Activated naive CD8-positive, alpha-beta T cell treated with anti-CD3 and anti-CD28 coated beads, Interleukin-2, amount 50 U/mL, for 16 hours (primary cell): Measurements from ENCODE around the gene PEMT.

Experiments used
- DNase-seq: peaks from one replicate; pipeline ENCODE4 v3.0.0-alpha.2; 2020; ENCODE audit warnings: low read depth, low spot score

The PEMT gene

DNA sequence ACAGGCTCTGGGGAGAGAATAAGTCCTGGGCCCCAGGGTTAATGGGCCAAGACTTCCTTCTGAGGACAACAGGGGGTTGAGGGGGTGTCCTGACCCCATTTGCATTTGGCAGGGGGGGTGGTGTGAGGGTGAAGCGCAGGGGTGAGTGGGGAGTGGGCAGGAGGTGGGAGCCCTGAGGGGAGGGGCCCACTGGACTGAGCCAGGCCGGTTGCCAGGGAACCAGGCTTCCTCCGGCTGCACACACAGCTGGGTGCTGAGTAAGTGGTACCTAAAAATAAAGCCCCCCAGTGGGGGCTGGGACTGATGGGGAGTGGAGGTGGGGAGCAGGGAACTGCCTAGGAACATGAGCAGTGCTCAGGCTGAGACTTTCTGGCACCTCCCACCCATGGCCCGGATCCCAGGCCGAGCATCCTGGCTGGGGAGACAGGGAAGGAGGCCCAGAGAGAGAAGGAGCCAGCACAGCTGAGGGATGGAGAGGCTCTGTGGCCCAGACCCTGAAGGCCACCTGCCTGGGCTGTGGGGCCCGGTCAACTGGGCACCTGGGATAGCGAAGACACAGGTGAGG, 87.9 kb downstream of the PEMT start:
- DNase-seq: no peak

DNA sequence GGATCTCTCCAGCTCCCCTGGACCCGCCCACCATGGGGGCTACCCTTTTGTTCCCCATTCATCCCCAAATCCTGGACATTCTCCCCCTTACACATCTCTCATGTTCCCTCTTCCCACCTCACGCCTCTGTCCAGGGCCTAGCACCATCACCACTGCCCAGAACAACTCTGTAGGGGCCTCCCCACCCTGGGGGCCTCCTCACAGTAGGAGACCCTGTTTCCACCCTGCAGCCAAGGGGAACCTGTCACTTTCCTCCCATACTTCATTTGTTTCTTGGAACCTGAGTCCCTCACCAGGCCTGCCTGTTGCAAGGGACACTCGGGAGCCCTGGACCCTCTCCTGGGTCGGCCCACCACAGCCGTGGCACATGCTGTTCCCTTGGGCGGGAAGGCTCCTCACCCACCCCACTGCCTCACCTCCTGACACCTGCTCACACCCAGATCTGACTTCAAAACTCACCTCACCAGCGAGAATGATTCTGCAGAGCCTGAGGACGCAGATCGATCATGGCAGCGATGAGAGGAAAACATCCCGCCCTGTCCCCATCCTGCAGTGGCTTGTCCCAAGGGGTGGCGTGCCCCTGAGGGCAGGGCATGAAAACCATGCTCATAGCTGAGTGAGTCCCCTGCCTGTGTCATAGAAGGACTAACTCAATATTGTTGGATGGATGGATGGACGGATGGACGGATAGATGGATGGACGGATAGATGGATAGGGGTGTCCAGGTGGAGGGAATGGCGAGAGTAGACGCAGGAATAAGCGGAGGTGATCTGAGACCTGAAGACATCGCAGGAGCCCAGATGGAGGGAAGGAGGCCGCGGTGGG, 88.6 kb downstream of the PEMT start:
- DNase-seq: no peak

DNA sequence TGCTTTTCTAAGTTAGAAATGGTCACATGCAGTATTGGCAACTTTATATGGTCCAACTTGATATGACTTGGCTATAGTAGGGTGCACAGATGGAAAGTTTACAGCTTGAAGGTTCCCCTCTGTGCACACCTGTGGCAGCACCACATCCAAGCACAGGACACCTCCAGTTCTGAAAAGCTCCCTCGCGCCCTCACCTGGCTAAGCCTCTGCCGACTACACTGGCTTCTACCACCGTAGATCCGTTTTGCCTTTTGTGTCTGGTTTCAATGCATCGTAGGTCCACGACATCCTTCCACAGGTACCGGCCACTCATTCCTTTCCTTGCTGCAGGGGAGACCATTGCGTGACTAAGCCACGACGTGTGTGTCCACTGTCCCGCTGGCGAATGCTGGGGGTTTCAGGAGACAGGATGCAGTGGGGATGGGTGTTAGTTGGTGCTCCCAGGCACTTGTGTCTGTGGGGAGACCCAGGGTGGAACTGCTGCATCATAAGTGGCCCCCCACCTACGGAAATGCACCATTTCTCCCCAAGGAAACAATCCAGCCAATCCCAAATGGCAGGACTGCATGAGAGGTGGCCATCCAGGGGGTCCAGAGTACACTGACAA, 90.4 kb downstream of the PEMT start:
- DNase-seq: no peak

DNA sequence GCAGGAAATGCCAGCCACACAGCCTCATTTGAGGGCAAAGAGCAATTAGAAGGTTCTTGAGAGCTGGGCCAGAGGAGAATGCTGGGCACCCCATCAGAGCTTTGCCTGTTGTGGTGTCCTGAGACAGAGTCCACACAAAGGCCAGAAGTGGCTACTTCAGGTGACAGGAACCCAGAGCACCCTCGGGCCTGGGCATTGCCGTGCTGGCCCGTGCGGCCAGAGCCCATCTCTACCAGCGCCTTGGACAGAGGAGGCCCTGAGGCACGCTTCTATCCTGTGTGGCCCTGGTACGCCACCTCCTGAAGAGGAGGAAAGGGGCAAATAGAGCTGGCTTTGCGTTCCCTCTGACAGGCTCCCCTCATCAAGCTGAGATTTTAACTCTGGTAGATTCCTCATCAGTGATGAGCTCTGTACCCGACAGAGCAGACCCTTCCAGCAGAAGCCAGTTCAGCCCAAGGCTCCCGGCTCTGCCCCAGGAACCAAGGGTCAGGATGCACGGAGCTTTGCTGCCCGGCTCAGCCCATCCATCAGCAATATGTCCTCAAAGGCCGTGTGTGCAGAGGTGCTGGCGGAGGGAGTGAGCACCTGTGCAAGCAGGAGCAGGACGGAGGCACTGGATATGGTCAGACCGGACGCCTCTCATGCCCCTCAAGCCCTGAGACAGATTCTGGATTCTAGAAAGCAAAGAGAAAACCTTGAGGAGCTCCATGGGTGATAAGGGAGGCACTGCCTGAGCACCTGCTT, 91.9 kb downstream of the PEMT start:
- no peak for DNase-seq

DNA sequence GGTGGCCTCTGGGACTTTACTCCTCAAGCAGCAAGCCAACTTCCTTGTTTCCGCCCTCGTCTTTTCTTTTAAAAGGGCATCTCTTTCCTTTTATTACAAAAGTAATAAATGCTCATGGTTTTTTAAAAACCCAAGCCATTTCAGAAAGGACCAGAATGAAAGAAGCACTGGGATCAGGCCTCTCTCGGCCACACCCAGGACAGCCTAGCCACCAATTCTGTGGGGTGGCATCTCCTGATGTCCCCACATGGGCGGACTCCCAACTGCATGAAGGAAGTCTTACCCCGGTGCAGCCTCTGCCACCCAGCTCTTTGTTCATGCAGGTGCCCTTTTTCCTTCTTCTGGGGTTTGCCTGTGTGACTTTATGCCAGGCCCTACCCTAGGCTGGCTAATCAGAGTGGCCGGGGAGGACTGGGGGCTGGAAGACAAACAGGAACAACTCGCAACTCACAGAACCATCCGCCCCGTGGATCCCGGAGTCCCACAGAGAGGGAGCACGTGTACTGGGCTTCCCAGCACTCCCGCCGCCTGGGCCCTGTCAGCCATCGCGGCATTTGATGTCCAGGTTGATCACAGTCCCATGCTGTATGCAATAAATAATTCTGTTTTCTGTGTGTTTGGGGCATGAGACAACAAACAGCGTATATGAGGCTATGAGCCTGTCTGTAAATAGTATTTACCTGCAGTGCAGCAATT, 92.8 kb downstream of the PEMT start:
- no peak for DNase-seq

DNA sequence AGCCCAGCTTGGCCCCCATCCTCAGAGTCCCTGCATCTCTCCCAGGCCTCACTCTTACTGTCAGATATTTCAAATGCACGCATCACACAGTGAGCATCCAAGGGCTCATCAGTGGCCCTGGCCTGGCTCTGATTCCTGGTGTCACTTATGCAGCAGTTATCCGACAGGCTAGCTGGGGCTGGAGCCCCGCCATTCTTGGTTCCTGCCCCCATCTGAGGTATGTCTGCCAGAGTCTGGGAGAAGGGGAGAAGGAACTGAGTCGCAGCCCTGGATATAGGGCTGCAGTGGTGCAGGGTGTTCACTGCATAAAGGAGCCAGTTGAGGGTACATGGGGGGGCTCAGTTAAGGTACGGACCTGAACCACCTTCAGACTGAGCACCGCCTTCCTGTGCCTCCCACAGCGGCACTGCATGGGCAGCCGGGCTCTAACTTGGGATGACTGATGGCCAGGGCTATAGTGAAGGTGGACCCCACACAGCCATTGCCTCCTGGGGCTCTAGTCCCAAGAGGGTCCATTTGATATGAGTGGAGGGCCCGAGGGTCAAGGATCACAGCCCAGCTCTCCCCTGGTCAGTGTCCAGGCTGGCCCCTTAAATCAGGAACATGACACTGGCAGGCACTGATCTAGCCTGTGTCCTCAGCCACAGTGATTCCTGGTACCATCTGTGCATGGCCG, 93.5 kb downstream of the PEMT start:
- no peak for DNase-seq

DNA sequence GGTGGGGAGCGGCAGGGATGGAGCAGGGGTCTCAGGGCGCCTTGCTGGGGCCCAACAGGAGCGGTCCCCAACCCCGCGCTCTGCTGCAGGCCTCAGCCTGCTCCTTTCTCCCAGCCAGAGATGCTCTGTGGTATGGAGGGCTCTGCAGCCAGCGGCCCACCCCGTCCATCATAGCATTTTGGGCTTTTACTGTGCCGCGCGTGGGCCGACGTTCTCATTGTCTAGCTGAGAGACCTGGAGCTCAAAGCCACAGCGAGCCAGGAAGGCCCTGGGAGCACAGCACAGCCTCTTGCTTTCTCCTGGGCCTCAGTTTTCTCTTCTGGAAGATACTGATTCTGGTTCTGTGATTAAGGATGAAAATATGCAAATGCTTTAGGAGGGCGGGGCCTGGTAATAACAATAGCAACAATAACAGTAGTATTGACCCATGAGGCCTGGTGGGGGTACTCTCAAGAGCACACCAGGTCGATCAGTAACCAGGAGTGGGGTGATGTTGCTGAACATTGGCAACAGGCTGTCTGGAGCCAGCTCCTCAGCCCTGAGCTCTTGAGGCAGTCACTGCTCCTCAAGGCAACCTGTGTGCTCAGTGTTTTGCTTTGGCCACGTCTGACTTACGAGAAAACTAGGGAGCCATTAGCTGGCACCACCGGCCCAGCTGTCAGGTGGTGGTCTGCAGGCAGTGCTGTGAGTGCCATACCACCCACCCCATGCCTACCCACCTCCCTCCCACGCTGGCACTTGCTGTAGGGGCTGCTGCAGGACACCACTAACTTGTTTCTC, 94.3 kb downstream of the PEMT start:
- DNase-seq: no peak

DNA sequence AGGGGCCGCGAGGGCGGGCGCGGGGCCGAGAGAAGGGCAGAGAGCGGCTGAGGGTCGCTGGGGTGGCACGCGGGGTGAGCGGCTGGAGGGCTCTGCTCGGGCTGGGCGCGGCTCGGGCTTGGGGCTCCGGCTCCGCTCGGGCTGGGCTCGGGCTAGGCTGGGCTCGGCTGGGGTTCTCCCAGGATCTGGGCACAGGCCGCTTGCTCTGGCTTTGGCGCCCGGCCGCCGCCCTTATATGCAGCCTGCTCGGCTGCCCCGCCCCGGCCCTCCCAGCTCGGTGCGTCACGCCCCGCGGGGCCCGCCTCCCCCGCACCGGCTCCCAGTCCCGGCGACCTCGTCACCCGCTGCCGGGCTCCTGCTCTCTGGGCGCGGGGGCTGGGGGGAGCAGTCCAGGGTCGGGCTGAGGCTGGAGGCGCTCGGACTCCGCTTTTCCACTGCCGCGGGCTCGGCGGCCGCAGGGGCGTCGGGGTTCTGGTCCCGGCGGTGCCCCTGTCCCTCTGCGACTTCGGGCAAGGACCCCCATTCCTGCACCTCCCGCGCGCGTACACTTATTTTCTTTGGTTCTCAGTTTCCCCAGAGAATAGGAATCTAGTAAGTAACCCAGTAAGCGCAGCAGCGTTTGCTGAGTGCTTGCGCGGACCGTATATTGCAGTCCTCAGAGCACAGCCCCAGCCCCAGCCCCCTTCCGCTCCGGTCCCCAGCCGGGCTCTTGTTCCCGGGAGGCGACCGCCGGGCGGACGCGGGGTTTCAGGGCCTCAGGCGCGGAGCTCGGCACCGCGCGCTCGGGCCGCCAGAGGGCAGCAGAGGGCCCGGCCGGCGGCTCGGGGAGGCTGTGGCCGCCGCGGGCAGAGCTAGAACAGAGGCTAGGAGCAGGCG, 95.1 kb downstream of the PEMT start, which contains the start of gene RASD1:
RASD1 (minus strand) TSS at position 207 of the 876 bp plus-strand sequence. CDS start 214 bp downstream, outside the sequence.
- DNase-seq: peak; percentile 56

DNA sequence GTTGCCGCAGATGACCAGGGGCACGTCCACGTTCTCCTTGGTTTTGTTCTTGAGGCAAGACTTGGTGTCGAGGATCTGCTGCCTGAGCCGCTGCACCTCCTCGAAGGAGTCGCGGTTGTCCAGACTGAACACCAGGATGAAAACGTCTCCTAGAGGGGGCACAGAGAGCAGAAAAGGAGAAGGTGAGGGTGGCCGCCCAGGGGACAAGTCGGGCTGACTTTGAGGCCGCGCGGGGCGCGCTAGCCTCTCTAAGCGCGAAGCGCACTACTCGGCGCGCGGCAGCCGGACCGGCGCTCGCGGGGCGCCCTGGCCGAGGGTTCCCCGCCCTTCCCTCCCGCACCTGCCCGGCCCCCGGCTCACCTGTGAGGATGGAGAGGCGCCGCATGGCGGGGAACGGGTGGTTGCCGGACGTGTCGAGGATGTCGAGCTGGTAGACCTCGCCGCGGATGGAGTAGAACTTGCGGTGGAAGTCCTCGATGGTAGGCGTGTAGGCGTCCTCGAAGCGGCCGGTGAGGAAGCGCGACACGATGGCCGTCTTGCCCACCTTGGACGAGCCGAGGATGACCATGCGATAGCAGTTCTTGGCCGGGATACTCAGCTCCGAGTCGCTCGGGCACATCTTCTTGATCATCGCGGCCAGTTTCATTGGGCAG, 95.8 kb downstream of the PEMT start:
- no peak for DNase-seq

DNA sequence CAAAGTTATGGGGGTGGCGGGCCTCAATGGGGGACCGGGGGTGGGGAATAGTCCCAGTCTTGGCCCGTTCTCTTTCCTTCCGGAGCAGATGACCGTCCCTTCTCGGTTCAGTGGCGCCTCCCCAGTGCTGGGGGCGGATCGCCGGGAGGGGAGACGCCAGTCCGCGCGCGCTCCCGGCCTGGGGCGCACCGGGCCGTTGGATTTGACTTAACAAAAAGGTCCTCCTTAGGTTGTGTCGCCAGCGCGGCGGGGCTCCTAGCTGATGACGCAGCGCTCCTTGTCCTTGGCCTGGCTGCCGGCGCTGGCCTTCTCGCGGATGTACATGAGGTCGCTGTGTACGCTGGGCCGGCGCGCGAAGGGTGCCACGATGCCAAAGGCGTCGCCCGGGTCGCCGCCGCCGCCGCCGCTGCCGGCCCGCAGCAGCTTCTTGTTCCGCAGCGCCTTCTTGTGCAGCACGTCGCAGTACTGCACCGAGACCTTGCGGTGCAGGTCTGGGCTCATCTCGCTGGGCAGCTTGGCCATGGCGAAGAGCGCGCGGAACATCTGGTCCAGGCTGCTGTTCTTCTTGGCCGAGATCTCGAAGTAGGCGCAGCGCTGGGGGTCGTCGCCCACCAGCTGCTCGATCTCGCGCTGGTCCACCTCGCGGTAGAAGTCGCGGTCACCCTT, 96.5 kb downstream of the PEMT start:
- DNase-seq: no peak

DNA sequence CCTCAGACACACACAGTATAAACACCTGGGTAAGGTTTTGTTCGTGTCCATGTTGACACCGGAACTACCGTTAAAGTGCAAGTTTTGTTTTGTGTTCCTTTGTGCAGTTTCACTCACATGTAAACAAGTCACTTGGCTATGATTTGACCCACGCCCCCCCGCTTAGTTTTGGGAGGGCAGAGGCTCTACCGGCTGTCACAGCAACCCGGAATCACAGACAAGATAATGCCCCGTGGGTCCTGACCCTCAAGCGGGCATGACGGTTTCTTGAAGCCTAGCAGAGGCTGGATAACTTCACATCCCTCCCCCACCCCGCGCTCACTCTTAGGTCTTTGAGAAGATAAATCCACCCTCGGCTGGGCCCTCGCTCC, 97.0 kb downstream of the PEMT start:
- no peak for DNase-seq

DNA sequence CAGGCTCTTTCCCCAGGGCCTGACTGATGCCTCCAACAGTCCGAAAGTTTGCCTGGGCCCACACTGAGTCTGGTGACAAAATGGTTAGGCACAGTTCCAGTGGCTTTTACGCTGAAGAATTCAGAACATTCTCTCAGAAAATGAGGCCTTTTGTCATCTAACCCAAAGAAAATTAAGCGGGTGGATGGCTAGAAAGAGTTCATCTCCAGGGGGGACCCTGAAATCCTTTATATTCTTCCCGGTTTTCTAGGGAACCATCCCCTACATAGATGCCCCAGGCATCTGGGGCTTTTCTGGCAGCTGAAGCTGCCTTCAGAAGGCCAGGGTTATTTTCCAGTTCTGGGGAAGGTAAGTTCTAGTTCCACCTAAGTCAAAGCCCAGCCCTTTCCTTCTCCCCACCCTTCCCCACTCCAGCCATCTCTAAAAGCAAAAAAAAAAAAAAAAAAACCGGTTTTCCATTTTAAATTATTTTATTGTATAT, 97.5 kb downstream of the PEMT start:
- no peak for DNase-seq

DNA sequence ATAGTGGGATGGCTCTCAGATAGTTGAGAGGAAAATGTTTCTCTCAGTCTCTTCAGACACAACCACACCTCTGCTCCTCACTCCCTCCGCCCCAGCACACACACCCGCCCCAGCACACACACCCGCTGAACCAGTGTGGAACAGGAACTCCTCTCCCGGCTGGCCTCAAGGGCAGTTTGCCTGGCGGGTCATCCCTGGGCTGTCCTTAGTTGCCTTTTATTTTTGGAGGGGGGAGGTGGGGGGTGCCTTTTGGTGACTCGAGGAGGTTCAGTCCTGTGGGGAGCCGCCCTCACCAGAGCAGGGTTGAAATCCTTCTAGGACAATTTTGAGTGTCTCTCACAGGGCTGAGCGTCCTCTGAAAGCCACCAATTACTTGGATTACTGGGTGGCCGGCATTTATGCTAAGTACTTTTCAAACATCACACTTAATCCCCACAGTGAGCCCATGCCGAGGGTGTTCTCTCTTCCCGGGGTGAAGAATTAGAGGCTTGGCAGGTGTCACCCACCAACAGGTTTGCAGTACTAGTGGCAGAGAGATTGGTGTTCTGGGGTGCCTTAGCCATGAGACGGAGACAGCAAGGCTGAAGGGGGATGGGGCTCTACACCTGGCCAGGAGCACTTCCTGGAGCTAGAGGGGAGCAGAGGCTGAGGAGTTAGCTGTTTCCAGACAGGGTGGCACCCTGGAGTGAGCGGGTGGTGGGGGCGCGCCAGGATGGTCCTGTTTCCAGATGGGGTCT, 98.1 kb downstream of the PEMT start:
- DNase-seq: no peak

DNA sequence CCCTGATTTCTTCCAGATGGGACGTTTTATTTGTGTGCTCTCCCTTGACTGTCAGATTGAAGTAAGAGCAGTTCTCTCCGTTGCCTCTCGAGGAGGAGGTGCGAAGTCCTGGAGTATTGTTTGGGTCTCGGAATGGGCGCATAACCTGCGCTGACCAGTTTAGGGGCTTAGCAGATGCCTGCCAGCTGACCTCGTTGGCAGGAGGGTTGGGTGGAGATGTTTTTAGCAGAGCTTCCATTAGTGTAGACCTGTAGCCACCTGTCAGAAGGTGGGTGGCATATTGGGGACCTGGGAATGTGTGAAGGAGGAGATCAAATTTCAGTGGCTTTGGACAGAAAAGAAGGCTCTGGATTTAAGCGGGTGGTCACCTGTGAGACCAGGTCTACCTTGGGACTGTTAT, 98.9 kb downstream of the PEMT start:
- no peak for DNase-seq

DNA sequence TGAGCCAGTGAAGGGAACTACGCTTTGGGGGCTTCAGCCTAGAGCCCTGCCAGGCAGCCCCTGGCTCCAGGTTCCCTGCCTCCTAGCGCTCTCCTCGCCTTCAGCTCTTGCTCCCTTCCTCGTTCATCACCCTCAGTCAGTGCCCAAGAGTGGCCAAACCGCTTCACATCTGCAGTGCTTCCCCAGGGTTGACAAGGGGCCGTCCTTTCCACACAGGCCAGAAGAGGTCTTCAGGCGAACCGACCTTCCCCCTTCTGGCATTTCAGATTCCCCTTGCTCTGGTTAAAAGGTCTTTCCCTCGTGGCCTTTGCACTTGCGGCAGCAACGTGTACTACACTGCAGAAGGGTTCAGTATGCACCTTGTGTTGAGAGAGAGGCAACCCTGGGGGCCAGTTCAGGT, 99.4 kb downstream of the PEMT start:
- DNase-seq: no peak

DNA sequence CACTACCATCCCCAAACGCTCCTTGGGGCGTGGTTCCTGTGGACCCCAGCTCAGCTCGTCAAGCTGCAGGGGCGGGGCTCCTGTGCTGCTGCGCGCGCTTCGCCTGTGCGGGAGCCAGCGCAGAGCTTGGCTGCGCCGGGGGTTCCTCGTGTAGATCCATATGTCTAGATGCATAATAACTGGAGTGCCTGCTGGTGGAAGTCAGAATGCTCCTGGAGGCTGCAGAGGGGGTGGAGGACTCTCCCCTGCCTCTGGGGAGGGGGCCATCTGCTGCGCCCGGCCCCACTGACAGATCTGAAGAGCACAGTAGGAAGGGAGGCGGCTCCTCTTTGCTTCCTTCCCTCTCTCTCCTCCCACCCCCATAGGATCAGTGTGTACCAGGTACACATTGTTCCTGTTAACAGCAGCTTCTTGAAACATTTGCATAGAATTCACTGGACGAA, 99.9 kb downstream of the PEMT start:
- DNase-seq: no peak

DNA sequence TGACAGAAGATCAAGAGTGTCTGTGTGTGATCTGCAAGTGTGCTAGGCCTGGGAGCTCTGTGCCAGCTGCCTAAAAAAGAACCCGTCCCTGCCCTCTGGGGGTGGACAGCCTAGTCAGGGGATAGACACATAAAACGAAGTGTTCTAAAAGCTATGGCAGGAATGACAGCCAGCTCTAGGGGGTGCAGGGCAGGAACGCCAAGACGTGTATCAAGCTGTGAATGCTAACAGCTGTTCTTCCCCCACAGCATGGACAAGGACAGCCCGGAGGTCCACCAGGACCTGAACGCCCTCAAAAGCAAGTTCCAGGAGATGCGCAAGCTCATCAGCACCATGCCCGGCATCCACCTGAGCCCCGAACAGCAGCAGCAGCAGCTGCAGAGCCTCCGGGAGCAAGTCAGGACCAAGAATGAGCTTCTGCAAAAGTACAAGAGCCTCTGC, 100.5 kb downstream of the PEMT start:
- no peak for DNase-seq
